Natural killer cell treated with Interleukin-12 subunit alpha and Interleukin-12 subunit beta and Interleukin-15 and Interleukin-18, amount 100 ng/mL, for 72 hours (primary cell): ENCODE results near the gene ADGRL1. TPM values are rescaled to one million over a fixed set of nuclear protein-coding genes. Genes with fewer than 3 reads are reported as not detected.

Source experiments
- ATAC-seq, 2 donors: fragments of 150-1000 bp; cut with Tn5 transposase in 1 of 2; sonication (Bioruptor Pico), chemical (Tn5 transposase) in 1 of 2; 2 replicates each; pipeline ENCODE4 v1.10.0; 2021
- DNase-seq: peaks from one replicate; pipeline ENCODE4 v3.0.0; 2022; ENCODE audit warnings: low spot score
- H3K27ac Mint-ChIP-seq, 2 donors: 1 replicate in 1 of 2; 2 replicates in 1 of 2; pipeline ENCODE4 v1.8.0; 2022; ENCODE audit warnings: mixed read lengths in 2 of 2, mild to moderate bottlenecking in 1 of 2, moderate library complexity in 1 of 2
- H3K27me3 Mint-ChIP-seq, 2 donors: 1 replicate in 1 of 2; 2 replicates in 1 of 2; pipeline ENCODE4 v1.8.0; 2022; ENCODE audit warnings: mixed read lengths in 2 of 2
- H3K36me3 Mint-ChIP-seq: one replicate; pipeline ENCODE4 v1.8.0; 2022; ENCODE audit warnings: mixed read lengths
- H3K4me1 Mint-ChIP-seq, 2 donors: 1 replicate in 1 of 2; 2 replicates in 1 of 2; pipeline ENCODE4 v1.8.0; 2022; ENCODE audit warnings: low read depth in 2 of 2, mixed read lengths in 2 of 2, mild to moderate bottlenecking in 1 of 2
- H3K4me3 Mint-ChIP-seq: one replicate; pipeline ENCODE4 v1.8.0; 2022; ENCODE audit warnings: mixed read lengths
- H3K9me3 Mint-ChIP-seq: 2 replicates; pipeline ENCODE4 v1.8.0; 2022; ENCODE audit warnings: mixed read lengths
- total RNA-seq, 2 donors: library from RNA; stranded (reverse); gene quantifications; one replicate each; pipeline ENCODE4 v1.2.3, GENCODE V29; 2022

ADGRL1 gene
- total RNA-seq, 2 donors from 2014 or later, result 6.5 to 8.2 TPM

- Mint-ChIP-seq H3K4me3 (no peak overlapping the region), H3K9me3 (no peaks in the 10 kb centered on the region), H3K27me3 (no peaks in the 10 kb centered on the region), H3K4me1 (peaks cover 8 to 16% of the 10 kb centered on the region in 2 donors), H3K36me3 (no peaks in the 10 kb centered on the region), H3K27ac (no peak overlapping the region)
- ATAC-seq, result no peak
- DNase-seq, result no peak
These were observed 95.3 kb downstream of the ADGRL1 start for GRCh38 chr19:14110650-14111049.

- Mint-ChIP-seq H3K4me3 (no peak overlapping the region), H3K36me3 (no peaks in the 10 kb centered on the region), H3K9me3 (no peaks in the 10 kb centered on the region), H3K27me3 (no peaks in the 10 kb centered on the region), H3K4me1 (no peaks in the 10 kb centered on the region), H3K27ac (no peak overlapping the region)
- DNase-seq, result no peak
- no peak for ATAC-seq
These were observed 98.1 kb downstream of the ADGRL1 start for GRCh38 chr19:14107581-14108461.

- Mint-ChIP-seq H3K36me3 (no peaks in the 10 kb centered on the region), H3K4me1 (no peaks in the 10 kb centered on the region), H3K9me3 (no peaks in the 10 kb centered on the region), H3K27me3 (no peaks in the 10 kb centered on the region), H3K27ac (no peak overlapping the region), H3K4me3 (no peak overlapping the region)
- ATAC-seq (no peak), DNase-seq (no peak)
These were observed 99.1 kb downstream of the ADGRL1 start for GRCh38 chr19:14106840-14107239.

- H3K9me3 Mint-ChIP-seq, result no peaks in the 10 kb centered on the region
- no peak overlapping the region for H3K27ac Mint-ChIP-seq
- DNase-seq (no peak), ATAC-seq (no peak)
- H3K36me3 Mint-ChIP-seq, result no peaks in the 10 kb centered on the region
- H3K27me3 Mint-ChIP-seq, result no peaks in the 10 kb centered on the region
- no peak overlapping the region for H3K4me3 Mint-ChIP-seq
- no peaks in the 10 kb centered on the region for H3K4me1 Mint-ChIP-seq
These were observed 100.3 kb downstream of the ADGRL1 start for GRCh38 chr19:14105680-14106079.

GRCh38 chr19:14103310-14103709 is 102.7 kb downstream of the ADGRL1 start:
- DNase-seq (no peak), ATAC-seq (peak in 1 of 2 donors; percentile 27)
- no peak overlapping the region for H3K4me3 Mint-ChIP-seq
- no peaks in the 10 kb centered on the region for H3K36me3 Mint-ChIP-seq
- no peak overlapping the region for H3K27ac Mint-ChIP-seq
- H3K27me3 Mint-ChIP-seq, result no peaks in the 10 kb centered on the region
- no peaks in the 10 kb centered on the region for H3K4me1 Mint-ChIP-seq
- no peaks in the 10 kb centered on the region for H3K9me3 Mint-ChIP-seq

- DNase-seq (no peak), ATAC-seq (no peak)
- Mint-ChIP-seq H3K36me3 (no peaks in the 10 kb centered on the region), H3K9me3 (no peaks in the 10 kb centered on the region), H3K27me3 (no peaks in the 10 kb centered on the region), H3K27ac (no peak overlapping the region), H3K4me3 (no peak overlapping the region), H3K4me1 (no peaks in the 10 kb centered on the region)
These were observed 103.2 kb downstream of the ADGRL1 start for GRCh38 chr19:14102756-14103155.

GRCh38 chr19:14102102-14102696 is 103.8 kb downstream of the ADGRL1 start:
- Mint-ChIP-seq H3K4me3 (no peak overlapping the region), H3K4me1 (no peaks in the 10 kb centered on the region), H3K36me3 (no peaks in the 10 kb centered on the region), H3K27me3 (no peaks in the 10 kb centered on the region), H3K27ac (no peak overlapping the region), H3K9me3 (no peaks in the 10 kb centered on the region)
- ATAC-seq (no peak), DNase-seq (no peak)

GRCh38 chr19:14101003-14101545 is 104.9 kb downstream of the ADGRL1 start:
- Mint-ChIP-seq H3K36me3 (no peaks in the 10 kb centered on the region), H3K27me3 (no peaks in the 10 kb centered on the region), H3K4me1 (no peaks in the 10 kb centered on the region), H3K9me3 (no peaks in the 10 kb centered on the region), H3K4me3 (no peak overlapping the region), H3K27ac (no peak overlapping the region)
- ATAC-seq, result no peak
- DNase-seq, result no peak

Other genes starting within 250 kb of the ADGRL1 start
- 10 to 100 TPM; 13.4 to 16.4 TPM for gene RFX1, start 199.8 kb downstream of the ADGRL1 start, total RNA-seq
- gene RLN3, start 178.0 kb downstream of the ADGRL1 start, total RNA-seq, result not detected
- gene IL27RA, start 174.4 kb downstream of the ADGRL1 start, total RNA-seq, result 10 to 100 TPM; 34.9 to 44.0 TPM
- not detected for gene PALM3, start 144.1 kb downstream of the ADGRL1 start, total RNA-seq
- gene MISP3, start 133.4 kb downstream of the ADGRL1 start, total RNA-seq, result under 1 TPM; 0.31 to 0.59 TPM
- gene C19orf67, start 120.4 kb downstream of the ADGRL1 start, total RNA-seq, result not detected
- 10 to 100 TPM; 45.5 to 54.6 TPM for gene SAMD1, start 115.4 kb downstream of the ADGRL1 start, total RNA-seq
- 10 to 100 TPM; 61.6 to 80.0 TPM for gene PRKACA, start 88.4 kb downstream of the ADGRL1 start, total RNA-seq
- gene ASF1B, start 69.6 kb downstream of the ADGRL1 start, total RNA-seq, result 10 to 100 TPM; 48.2 to 89.3 TPM
- 100 to 1,000 TPM; 348 to 798 TPM for gene ADGRE5, start 175.3 kb upstream of the ADGRL1 start, total RNA-seq
- 100 to 1,000 TPM; 225 to 449 TPM for gene DDX39A, start 213.2 kb upstream of the ADGRL1 start, total RNA-seq
- 100 to 1,000 TPM; 140 to 160 TPM for gene PKN1, start 227.1 kb upstream of the ADGRL1 start, total RNA-seq